GM19035 (cell line): ENCODE data around the gene FTH1.
"Not testable (repeated sequence)": the region's sequence is repeated elsewhere in the genome, so short reads cannot be mapped to it uniquely, and the experiment has no call there.

ENCODE experiments used
- ATAC-seq: cut with Tn5 transposase; IDR thresholded peaks from one replicate; pipeline ENCODE4 v1.9.1; 2021; ENCODE audit not compliant: unreplicated experiment

The FTH1 gene

GRCh38 chr11:61967116-61967923, at the start of gene FTH1:
Gene FTH1, minus strand, starts transcription at chr11:61967634. Its CDS starts 209 bp downstream, at chr11:61967425.
- ATAC-seq, result peak; percentile 61

- ATAC-seq, result no peak
Measured at GRCh38 chr11:62015615-62016014, 48.2 kb upstream of the FTH1 start.

- no peak for ATAC-seq
Measured at GRCh38 chr11:62013537-62014476, 46.4 kb upstream of the FTH1 start.

- ATAC-seq, result no peak
Measured at GRCh38 chr11:62012832-62013461, 45.5 kb upstream of the FTH1 start.

GRCh38 chr11:62012451-62012831, 45.0 kb upstream of the FTH1 start:
- no peak for ATAC-seq

- no peak for ATAC-seq
Measured at GRCh38 chr11:62011881-62012280, 44.4 kb upstream of the FTH1 start.

- no peak for ATAC-seq
Measured at GRCh38 chr11:62010935-62011528, 43.6 kb upstream of the FTH1 start.

GRCh38 chr11:62008193-62008592, 40.8 kb upstream of the FTH1 start:
- ATAC-seq, result no peak

GRCh38 chr11:62004473-62004872, 37.0 kb upstream of the FTH1 start:
- ATAC-seq, result no peak

- ATAC-seq, result not testable (repeated sequence)
Measured at GRCh38 chr11:62002283-62002682, 34.8 kb upstream of the FTH1 start.

GRCh38 chr11:62001450-62002191, 34.2 kb upstream of the FTH1 start:
- ATAC-seq, result no peak

- no peak for ATAC-seq
Measured at GRCh38 chr11:62000539-62001446, 33.4 kb upstream of the FTH1 start.

- ATAC-seq, result no peak
Measured at GRCh38 chr11:61999141-61999975, 31.9 kb upstream of the FTH1 start.

- no peak for ATAC-seq
Measured at GRCh38 chr11:61996933-61997332, 29.5 kb upstream of the FTH1 start.

- no peak for ATAC-seq
Measured at GRCh38 chr11:61994981-61995380, 27.5 kb upstream of the FTH1 start.

- ATAC-seq, result no peak
Measured at GRCh38 chr11:61985869-61986268, 18.4 kb upstream of the FTH1 start.

GRCh38 chr11:61983419-61983818, 16.0 kb upstream of the FTH1 start:
- no peak for ATAC-seq

GRCh38 chr11:61980783-61981541, 13.5 kb upstream of the FTH1 start:
- ATAC-seq, result no peak
